NCI-H2227 treated with DMSO at 0.1 percent for 48 hours (cell line): ENCODE data around the gene MUC4.
"Not testable (repeated sequence)": the region's sequence is repeated elsewhere in the genome, so short reads cannot be mapped to it uniquely, and the experiment has no call there.

Experiments used
- DNase-seq: peaks from one replicate; lab custom pipeline; 2025; lab: John Stamatoyannopoulos, UW

MUC4 gene

GRCh38 chr3:195809796-195810454, 1.8 kb downstream of the MUC4 start:
- no peak for DNase-seq

GRCh38 chr3:195809291-195809785, 2.4 kb downstream of the MUC4 start:
- no peak for DNase-seq

- no peak for DNase-seq
Measured at GRCh38 chr3:195808741-195809290, 2.9 kb downstream of the MUC4 start.

DNA sequence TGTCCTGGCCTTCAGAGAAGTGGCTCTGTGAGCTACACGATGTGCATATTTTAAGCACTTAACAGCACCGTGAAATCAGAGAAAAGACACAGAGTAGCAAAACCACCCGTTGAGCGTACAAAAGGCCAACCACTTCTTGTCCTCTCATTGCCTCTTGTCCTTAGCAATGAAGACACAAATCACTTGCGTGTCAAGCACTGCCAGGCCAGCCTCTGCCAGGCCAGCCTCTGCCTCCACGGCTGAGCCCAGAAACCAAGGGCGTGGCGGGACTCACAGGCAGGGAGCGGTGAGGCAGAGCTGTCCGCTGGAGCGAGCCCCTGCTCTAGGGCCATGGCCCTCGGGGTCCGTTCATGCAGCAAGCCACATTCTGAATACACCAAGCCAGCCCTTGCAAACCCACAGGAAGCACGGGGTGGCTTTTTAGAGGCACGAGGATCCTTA, 4.0 kb downstream of the MUC4 start:
- no peak for DNase-seq

DNA sequence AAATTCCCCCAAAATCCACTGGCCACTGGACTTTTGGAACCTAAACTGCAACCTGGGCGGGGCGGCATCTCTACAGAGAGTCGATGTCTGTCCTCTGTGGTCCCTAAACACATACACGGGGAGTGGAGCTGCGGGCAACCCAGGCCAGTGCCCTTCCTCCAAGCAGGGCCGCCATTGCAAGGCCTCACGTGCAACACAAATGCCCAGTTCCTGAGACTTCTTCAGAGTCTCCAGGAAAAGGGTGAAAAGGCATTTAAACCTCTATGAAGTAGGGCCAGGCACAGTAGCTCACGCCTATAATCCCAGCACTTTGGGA, 4.9 kb downstream of the MUC4 start:
- no peak for DNase-seq

GRCh38 chr3:195806211-195806915, 5.4 kb downstream of the MUC4 start:
- no peak for DNase-seq

DNA sequence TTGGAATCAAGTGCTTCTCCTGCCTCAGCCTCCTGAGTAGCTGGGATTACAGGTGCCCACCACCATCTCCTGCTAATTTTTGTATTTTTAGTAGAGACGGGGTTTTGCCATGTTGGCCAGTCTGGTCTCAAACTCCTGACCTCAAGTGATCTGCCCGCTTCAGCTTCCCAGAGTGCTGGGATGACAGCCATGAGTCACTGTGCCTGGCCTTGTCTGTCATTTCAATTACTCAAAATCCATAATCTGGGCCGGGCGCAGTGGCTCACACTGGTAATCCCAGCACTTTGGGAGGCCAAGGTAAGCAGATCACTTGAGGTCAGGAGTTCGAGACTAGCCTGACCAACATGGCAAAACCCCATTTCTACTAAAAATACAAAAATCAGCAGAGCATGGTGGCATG, 6.1 kb downstream of the MUC4 start:
- not testable (repeated sequence) for DNase-seq

- no peak for DNase-seq
Measured at GRCh38 chr3:195805181-195805580, 6.5 kb downstream of the MUC4 start.

GRCh38 chr3:195803289-195803908, 8.3 kb downstream of the MUC4 start:
- DNase-seq: no peak

DNA sequence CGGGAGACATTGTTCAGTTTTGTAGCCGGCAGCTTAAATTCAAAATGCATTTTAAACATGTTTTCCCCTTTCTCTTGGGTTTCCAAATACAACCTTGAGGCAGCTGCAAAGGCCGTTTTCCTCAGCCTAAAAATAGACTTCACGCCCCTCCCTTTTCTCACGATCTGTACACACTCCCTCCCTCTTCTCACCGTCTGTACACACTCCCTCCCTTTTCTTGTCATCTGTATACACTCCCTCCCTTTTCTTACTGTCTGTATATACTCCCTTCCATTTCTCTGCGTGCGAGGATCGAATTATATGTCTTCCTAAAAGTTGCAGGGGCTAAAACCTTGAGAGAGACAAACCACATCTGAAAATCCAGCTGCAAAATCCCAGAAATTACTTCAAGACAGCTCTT, 8.9 kb downstream of the MUC4 start:
- peak; percentile 19 for DNase-seq

DNA sequence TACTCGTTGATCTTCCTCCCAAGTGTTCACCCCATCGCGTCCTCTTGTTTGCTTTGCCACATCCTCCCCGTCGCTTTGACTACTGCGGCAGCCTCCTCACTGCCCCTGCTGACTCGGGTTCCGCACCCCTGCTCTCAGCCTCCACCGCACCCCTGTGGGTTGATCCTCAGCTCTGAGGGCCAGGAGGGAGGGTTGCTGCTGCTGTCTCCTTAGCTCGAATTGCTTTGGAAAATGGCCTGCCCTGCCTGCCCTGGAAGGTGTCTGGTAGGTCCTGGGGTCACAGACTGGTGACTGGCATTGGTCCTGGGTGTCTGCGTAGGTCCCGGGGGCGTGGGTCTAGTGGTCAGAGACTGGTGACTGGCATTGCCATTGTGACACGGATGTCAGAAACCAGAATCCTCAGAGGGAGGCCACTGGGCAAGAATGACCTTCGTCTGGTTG, 9.4 kb downstream of the MUC4 start:
- no peak for DNase-seq

DNA sequence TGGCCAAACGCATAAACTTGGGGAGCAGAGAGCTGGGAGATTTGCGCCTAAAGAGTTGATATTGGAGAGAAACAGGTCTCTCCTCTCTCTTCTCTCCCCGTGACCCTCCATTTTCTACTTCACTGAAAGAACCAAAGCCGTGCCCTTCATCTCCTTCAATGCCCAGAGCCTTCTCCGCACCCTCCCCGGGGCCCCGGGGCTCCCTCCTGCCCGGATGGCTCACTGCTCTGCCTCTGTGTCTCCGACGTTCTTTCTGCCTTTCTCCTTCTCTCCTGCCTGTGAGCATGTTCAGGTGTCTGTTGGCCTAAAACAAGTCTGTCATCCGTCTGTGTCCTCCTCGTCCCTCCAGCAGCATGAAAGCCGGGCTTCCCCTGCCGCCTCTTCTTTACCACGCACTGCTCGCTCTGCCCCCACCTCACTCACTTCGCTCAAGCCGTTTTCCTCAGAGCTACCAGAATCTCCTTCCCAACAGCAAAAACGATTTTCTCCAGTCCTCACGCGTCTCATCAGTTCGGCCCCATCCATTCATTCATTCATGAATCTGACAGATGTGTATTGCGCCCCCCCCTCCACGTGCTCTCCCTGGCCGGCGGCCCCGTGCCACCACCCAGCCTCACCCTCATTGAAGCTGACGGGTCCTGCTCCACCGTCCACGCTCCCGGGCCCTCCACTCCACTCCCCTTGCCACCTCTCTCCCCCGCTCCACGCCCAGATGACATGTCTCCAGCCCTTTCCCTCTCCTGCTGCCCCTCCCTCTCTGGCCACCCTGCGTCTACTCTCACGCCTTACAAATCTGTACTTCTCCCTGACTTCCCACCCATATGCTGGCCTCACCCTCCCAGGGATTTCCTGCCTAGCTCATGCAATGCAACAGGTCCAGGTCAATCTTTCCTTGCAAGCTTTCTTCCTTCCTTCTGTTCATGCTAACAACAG, 10.2 kb downstream of the MUC4 start:
- DNase-seq: no peak

- DNase-seq: no peak
Measured at GRCh38 chr3:195800240-195800639, 11.5 kb downstream of the MUC4 start.

- no peak for DNase-seq
Measured at GRCh38 chr3:195796795-195797194, 14.9 kb downstream of the MUC4 start.

DNA sequence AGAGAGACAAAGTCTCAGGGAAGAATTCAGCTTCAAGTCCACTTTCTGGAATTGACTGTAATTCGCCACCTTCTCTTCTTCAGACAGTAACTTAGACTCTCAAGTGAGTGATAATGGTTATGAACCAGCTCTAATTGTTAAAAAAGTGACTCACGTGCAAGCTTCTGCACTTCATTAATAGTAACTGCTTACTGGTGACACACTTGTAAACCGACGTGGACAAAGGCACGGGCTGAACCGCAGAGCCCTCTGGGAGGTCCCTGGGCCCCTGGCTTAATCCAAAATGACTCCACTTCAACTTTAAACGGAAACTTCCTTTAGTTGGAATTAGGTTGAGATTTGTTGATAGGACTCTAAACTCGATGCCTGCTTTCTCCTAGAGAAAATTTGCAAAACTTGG, 17.0 kb downstream of the MUC4 start:
- DNase-seq: no peak

- DNase-seq: not testable (repeated sequence)
Measured at GRCh38 chr3:195792621-195793020, 19.1 kb downstream of the MUC4 start.

- no peak for DNase-seq
Measured at GRCh38 chr3:195790901-195791300, 20.8 kb downstream of the MUC4 start.

GRCh38 chr3:195788711-195789581, 22.8 kb downstream of the MUC4 start:
- DNase-seq: no peak

DNA sequence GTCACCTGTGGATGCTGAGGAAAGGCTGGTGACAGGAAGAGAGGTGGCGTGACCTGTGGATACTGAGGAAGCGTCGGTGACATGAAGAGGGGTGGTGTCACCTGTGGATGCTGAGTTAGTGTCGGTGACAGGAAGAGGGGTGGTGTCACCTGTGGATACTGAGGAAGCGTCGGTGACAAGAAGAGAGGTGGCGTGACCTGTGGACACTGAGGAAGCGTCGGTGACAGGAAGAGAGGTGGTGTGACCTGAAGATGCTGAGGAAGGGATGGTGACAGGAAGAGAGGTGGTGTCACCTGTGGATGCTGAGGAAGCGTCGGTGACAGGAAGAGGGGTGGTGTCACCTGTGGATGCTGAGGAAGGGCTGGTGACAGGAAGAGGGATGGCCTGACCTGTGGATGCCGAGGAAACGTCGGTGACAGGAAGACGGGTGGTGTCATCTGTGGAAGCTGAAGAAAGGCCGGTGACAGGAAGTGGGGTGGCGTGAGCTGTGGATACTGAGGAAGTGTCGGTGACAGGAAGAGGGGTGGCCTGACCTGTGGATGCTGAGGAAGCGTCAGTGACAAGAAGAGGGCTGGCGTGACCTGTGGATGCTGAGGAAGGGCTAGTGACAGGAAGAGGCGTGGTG, 25.8 kb downstream of the MUC4 start:
- DNase-seq: not testable (repeated sequence)

DNA sequence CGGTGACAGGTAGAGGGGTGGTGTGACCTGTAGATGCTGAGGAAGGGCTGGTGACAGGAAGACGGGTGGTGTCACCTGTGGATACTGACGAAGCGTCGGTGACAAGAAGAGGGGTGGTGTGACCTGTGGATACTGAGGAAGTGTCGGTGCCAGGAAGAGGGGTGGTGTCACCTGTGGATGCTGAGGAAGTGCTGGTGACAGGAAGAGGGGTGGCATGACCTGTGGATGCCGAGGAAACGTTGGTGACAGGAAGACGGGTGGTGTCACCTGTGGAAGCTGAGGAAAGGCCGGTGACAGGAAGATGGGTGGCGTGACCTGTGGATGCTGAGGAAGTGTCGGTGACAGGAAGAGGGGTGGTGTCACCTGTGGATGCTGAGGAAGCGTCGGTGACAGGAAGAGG, 27.7 kb downstream of the MUC4 start:
- not testable (repeated sequence) for DNase-seq
